Endothelial cell (in vitro differentiated cells): ENCODE measurements around the gene TMEM51. TPM values are rescaled to one million over a fixed set of nuclear protein-coding genes. Genes with fewer than 3 reads are reported as not detected.

Experiments used
- DNase-seq: peaks from one replicate; pipeline ENCODE4 v3.0.0; 2021; ENCODE audit warnings: low spot score
- H3K27ac Mint-ChIP-seq: one replicate; pipeline ENCODE4 v1.8.0; 2021; ENCODE audit warnings: mixed read lengths, inconsistent platforms; ENCODE audit not compliant: unreplicated experiment
- H3K27me3 Mint-ChIP-seq: one replicate; pipeline ENCODE4 v1.8.0; 2021; ENCODE audit warnings: mild to moderate bottlenecking, moderate library complexity, mixed read lengths, inconsistent platforms; ENCODE audit not compliant: unreplicated experiment
- H3K36me3 Mint-ChIP-seq: one replicate; pipeline ENCODE4 v1.8.0; 2021; ENCODE audit warnings: mild to moderate bottlenecking, low read depth, mixed read lengths, inconsistent platforms; ENCODE audit not compliant: unreplicated experiment
- H3K4me1 Mint-ChIP-seq: one replicate; pipeline ENCODE4 v1.8.0; 2021; ENCODE audit warnings: mild to moderate bottlenecking, mixed read lengths, inconsistent platforms; ENCODE audit not compliant: unreplicated experiment
- H3K4me3 Mint-ChIP-seq: one replicate; pipeline ENCODE4 v1.8.0; 2021; ENCODE audit warnings: mild to moderate bottlenecking, mixed read lengths, inconsistent platforms; ENCODE audit not compliant: unreplicated experiment
- H3K9me3 Mint-ChIP-seq: one replicate; pipeline ENCODE4 v1.8.0; 2021; ENCODE audit warnings: mixed read lengths, inconsistent platforms; ENCODE audit not compliant: unreplicated experiment
- CTCF ChIP-seq: fragments of 200-600 bp; sonication (generic); IDR thresholded peaks from one replicate; pipeline ENCODE4 v1.5.0; 2021; ENCODE audit warnings: antibody characterized with exemption; ENCODE audit not compliant: unreplicated experiment
- total RNA-seq: library from RNA; stranded (reverse); fragmentation: NEBNext Ultra II Directional; extraction: Animal tissue kit (Norgen Biotek cat#: 25700); gene quantifications from one replicate; pipeline ENCODE4 v1.2.1, GENCODE V29; 2021; ENCODE audit not compliant: unreplicated experiment

TMEM51 gene
- total RNA-seq, 1 donor from 2014 or later = 23.5 TPM

- no peak for DNase-seq
- Mint-ChIP-seq H3K9me3 (no peaks in the 10 kb centered on the region), H3K4me3 (no peak overlapping the region), H3K36me3 (peaks cover 6% of the 10 kb centered on the region), H3K4me1 (peaks cover 47% of the 10 kb centered on the region), H3K27ac (no peak overlapping the region), H3K27me3 (peaks cover 11% of the 10 kb centered on the region)
- no peak for TF ChIP-seq CTCF
These were observed 57.3 kb downstream of the TMEM51 start for GRCh38 chr1:15210651-15211375.

- TF ChIP-seq CTCF = no peak
- Mint-ChIP-seq H3K4me3 (no peak overlapping the region), H3K9me3 (no peaks in the 10 kb centered on the region), H3K4me1 (peaks cover 42% of the 10 kb centered on the region), H3K27me3 (peaks cover 10% of the 10 kb centered on the region), H3K36me3 (peaks cover 9% of the 10 kb centered on the region), H3K27ac (no peak overlapping the region)
- no peak for DNase-seq
These were observed 57.9 kb downstream of the TMEM51 start for GRCh38 chr1:15211424-15211823.

- Mint-ChIP-seq H3K4me3 (no peak overlapping the region), H3K36me3 (peaks cover 12% of the 10 kb centered on the region), H3K9me3 (no peaks in the 10 kb centered on the region), H3K27me3 (peaks cover 8% of the 10 kb centered on the region), H3K4me1 (peaks cover 33% of the 10 kb centered on the region), H3K27ac (no peak overlapping the region)
- no peak for DNase-seq
- TF ChIP-seq CTCF = no peak
These were observed 58.8 kb downstream of the TMEM51 start for GRCh38 chr1:15212216-15212953.

- no peak overlapping the region for H3K27ac Mint-ChIP-seq
- peaks cover 15% of the 10 kb centered on the region for H3K36me3 Mint-ChIP-seq
- peaks cover 27% of the 10 kb centered on the region for H3K4me1 Mint-ChIP-seq
- H3K4me3 Mint-ChIP-seq = no peak overlapping the region
- TF ChIP-seq CTCF = no peak
- peaks cover 4% of the 10 kb centered on the region for H3K27me3 Mint-ChIP-seq
- no peak for DNase-seq
- H3K9me3 Mint-ChIP-seq = no peaks in the 10 kb centered on the region
These were observed 59.4 kb downstream of the TMEM51 start for GRCh38 chr1:15212954-15213291.

GRCh38 chr1:15213341-15213821 lies 59.8 kb downstream of the TMEM51 start:
- Mint-ChIP-seq H3K4me3 (no peak overlapping the region), H3K27me3 (peaks cover 2% of the 10 kb centered on the region), H3K4me1 (peaks cover 26% of the 10 kb centered on the region), H3K36me3 (peaks cover 20% of the 10 kb centered on the region), H3K9me3 (no peaks in the 10 kb centered on the region), H3K27ac (no peak overlapping the region)
- TF ChIP-seq CTCF = no peak
- no peak for DNase-seq
